ENCODE measurements around the gene TMEM114.

TMEM114 gene

DNA sequence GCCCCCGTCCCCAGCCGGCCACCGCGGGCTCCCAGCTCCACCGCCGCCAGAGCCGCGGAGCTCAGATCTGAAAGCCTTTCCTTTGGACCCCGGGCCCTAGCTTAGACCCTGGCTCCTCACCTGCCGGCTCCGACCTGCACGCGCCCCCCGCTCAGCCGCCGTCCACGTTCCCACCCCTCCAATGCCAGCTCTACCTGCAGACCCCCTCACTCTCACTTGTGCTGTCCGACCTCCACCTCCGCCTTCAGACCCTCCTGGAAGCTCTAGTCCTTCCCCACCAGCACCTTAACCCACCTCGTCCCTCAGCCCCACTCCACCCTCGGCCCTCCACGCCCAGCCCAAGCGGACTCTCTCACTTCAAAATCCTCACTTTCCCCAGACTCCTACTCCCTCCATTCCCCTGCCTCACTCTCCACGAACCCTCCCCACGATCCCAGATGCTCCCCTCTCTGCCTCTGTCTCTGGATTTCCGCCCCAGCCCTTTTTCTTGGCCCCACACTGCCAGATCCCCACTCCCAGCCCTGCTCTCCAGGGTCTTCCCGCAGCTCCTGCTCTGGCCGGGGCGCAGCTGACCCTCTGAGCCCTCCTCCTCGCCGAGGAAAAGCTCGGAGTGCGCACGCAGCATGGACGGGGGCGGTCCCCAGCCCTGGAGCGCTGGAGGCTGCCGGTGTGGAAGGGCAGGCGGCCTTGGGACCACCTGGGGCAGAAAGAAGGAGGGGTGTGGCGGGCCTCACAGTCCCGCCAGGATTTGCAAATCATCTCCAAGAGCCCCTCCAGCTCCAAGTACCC lies at the start of gene TMEM114:
TMEM114 (minus strand) TSS at position 612 of the 789 bp plus-strand sequence. CDS start 673 bp downstream, outside the sequence.
- DNase-seq: no peak

DNA sequence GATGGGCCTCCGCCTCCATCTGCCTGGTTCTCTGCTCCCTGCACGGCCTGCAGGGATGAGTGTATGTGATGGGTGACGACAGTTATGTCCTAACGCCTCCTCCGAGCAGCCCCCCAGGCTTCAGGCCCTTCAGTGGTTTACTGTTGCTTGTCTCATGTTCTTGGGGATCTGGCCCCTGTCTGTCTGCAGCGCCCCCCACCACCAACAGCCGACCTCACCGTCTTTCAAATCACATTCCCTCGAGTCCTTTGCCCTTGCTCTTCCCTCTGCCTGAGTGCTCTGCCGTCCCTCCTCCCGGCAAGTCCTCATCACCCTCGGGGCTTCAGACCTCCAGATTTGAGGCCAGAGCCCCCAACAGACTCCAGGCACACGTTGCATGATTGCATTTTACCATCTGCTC lies 49.4 kb upstream of the TMEM114 start:
- no peak for DNase-seq

DNA sequence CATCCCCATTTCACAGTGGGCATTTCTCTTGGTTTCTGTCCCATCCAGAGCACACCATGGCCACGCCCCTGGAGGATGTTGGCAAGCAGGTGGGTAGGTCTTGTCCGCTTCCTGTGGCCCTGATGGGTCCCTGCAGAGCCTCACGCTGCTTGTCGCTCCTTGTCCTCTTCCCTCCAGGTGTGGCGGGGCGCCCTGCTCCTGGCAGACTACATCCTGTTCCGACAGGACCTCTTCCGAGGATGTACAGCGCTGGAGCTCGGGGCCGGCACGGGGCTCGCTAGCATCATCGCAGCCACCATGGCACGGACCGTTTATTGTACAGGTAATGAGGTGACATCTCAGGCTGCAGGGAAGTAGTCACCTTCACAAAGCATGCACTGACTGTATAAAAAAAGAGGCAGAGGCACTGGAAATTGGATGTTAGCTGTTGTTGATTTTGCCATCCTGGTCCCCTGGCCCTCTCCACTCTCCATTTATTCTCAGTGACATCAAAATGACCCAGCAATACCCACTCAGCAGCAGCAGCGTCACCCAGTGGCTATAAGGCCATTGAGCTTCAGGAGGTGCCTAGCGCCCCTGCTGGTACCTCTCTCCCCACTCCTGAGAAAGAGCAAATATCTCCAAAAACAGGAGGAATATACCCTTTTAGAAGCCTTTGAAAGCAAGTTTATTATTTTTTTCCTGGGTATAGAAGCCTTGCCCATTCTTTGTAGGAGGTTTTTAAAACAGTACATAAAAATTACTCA lies 44.9 kb upstream of the TMEM114 start:
- peak in 1 of 56 donors; percentile 6 for DNase-seq

DNA sequence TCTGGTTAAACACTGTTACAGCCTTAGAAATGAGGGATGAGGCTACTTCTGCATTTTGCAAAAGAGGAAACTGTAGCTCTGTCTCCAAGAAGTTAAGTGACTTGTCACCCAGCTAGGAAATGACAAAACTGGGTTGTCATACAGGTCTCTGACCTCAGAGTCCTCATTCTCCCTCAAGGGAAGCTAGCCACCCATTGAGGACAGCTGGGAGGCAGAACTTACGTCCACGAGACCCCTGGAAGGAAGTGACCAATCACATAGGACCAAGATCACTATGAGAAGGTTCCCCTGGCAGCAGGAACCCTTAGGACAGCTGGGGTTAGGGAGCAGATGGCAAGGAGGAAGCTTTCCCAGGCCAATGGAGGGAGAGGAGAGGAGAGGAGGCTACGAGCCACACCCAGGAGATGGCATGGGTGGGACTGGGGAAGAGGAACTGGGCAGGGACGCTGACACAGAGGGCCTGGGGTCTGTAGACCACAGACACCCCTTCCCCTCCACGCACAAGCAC lies 42.4 kb upstream of the TMEM114 start:
- DNase-seq: peak in 1 of 56 donors; percentile 3

DNA sequence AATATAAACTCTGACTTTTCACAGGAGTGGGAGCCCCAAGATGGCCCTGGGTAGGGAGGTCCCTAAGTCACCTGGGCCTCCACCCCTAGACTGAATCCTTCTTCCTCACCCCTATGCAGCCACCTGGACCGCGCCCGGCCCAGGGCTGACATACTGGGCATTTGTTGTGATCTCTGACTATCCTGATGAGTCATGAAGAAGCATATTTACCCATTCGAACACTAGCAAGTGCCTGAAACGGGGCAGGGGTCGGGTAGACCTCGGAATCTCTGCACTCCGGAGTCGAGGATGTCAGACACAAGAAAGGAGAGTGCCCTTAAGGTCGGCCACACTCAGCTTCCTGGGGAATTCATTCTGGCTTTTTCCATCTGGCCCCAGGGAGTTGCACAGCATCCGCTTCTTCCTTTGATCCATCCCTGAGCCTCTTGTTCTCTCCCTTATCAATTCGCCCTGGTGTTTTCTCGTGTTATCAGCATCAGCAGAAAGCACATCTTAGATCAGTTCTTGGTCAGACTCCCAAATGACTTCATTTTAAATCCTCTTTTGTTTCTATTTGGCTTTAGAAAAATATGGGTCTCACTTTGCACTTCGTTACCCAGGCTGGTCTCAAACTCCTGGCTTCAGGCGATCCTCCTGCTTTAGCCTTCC lies 41.6 kb upstream of the TMEM114 start:
- DNase-seq: no peak

DNA sequence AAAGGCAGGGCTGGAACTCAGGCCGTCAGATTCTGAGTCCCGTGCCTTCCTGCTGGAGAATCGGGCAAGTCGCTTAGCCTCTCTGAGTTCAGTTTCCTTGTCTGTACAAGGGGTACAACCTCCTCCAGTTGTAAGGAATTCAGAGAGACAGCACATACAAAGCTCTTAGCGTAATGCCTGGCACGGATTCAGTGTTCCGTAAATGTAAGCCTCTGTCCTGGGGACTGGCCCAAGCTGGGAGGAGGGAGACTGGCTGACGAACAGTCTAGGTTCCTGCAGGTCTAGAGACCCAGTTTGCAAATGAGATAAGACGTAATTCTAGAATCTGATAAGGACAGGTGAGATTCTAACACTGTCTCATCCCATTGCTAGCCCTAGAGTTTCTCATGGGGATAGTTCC lies 41.1 kb upstream of the TMEM114 start:
- no peak for DNase-seq

DNA sequence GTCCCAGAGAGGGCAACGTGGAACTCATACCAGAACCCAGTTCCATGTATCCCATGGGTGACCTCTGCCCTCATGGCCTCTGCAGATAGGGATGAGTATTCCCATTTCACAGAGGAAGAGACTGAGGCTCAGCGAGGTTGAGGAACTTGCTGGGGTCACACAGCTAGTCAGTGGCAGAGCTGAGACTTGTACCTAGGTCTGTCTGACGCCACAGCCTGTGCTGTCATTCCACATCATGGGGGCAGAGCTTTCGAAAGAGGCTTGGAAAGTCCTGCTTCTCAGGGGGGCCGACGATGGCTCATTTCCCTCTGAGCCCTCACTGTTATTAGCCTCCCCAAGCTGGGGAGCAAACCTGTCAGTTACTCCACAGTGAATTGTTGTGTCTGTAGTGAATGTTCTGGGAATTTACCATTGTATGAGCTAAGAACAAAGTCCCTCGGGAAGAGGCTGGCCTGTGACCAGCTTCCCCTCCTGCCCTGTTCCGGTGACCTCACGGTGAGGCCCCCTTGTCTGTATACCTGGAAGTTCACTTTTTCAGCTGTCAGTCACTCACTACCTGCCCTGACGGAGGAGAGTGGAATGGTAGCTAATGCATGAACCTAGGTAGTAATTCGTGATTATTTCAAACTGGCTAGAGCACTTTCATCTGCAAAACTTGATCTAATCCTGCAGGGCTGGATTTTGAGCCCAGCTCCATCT lies 40.1 kb upstream of the TMEM114 start:
- no peak for DNase-seq

DNA sequence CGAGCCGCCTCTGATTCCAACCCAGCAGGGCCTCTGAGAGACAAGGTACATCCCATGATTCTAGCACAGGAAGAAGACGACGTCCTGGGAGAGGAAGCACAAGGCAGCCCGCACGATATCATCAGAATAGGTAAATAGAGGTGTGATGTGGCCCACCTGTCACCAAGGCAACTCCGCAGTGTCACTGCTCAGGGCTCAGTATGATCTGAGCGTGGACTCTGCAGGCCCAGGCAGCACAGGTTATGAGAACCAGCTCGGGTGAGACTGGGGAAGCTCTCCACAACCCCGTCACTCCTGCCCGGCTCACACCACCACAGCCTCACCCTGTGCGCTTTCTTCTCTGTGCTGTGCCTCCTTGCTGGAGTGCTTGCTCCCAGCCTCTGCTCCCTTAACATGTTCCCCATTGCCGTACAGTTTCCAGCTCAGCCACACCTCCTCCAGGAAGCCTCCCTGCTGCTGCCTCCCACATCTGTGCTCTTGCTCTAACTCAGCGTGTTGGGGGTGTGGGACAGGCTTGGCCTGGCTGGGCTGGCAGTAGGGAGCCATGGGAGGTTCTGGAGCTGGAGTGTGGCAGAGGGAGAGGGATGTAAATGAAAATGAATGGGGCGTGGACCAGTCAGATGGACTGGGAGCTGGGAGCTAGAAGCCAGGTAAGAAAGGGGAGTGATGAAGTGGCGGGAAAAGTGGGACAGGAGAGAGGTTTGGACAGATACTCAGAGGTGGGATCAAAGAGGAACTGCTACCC lies 38.8 kb upstream of the TMEM114 start:
- DNase-seq: no peak

DNA sequence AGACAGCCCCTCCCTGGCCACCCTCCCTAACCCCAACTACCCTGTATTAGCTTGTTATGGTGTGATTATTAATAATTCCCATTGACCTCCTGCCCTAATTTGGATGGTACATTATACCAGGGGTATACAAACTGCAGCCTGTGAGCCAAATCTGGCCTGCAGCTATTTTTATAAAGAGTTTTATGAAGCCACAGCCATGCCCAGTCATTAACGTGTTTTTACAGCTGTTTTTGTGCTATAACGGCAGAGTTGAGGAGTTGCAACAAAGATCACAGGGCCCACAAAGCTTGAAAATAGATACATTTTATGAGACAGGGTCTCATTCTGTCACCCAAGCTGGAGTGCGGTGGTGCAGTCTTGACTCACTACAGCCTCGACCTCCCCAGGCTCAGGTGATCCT lies 37.1 kb upstream of the TMEM114 start:
- DNase-seq: no peak

DNA sequence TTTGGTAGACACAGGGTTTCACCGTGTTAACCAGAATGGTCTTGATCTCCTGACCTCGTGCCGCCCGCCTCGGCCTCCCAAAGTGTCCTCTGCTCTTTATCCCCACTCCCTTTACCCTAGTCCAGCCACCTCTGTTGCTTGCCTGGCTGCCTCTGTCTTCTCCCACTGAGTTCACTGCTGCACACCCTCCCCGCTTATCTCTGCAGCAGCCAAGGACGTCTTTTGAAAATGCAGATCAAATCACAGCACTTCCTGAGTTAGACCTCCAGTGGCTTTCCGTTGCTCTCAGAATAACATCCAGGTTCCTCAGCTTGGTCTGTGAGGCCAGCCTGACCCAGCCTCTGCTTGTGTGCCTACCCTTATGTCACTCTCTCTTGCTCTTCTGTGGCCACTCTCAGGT lies 36.6 kb upstream of the TMEM114 start:
- no peak for DNase-seq

DNA sequence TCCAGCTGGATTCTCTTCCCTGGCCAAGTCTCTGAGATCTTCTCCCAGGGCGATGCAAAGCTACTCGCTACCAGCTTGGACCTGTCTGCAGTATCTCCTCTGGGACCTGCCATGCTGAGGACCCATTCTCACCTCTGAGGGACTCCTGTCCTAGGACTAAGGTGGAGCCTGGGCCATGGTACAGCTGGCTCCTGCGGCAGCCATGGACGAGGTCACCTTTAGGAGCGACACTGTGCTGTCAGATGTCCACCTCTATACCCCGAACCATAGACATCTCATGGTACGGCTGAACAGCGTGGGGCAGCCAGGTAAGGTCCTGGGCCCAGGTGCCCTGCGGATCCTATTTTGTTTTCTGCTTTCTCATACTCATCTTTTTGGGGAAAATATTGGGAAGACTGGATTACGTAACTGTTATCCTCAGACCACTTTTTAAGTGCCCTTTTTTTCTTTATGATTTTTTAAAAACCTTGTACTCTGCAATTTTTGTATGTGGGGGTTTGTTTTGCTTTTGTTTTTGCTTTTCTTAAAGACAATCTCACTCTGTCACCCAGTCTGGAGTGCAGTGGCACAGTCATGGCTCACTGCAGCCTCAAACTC lies 35.3 kb upstream of the TMEM114 start:
- DNase-seq: no peak

DNA sequence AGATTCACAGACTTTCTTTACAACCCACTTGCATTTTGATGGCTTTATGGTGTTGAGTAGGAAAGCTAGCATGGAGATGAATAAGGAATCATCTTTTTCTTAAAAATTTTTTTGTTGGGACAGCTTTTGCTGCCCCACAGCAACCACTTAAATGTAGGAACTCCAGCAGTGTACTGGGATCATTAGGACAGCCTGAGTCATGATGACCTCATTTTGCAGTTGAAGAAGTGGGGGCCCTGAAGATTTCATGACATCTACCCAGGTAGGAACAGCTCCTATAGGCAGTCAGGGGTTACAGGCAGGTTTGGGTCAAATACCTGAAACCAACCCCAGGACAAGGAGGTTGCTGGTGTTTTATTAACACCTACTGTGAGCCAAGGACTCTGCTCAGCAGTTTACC lies 33.3 kb upstream of the TMEM114 start:
- DNase-seq: no peak

DNA sequence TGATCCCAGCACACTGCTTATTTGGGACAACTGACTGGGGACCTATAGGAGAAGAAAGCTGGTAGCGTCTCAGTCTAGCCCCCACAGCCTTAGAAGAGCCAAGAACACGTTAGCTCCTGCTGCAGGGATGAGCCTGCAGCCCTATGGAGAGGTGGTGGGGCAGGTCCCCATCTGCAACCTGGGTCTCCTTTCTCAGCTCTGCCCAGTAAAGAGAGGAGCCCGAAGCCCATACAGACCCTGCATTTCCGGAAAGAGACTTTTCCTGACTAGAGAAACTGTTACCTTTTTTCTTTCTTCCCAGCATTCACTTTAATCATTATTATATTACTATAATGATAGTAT lies 32.0 kb upstream of the TMEM114 start:
- no peak for DNase-seq

DNA sequence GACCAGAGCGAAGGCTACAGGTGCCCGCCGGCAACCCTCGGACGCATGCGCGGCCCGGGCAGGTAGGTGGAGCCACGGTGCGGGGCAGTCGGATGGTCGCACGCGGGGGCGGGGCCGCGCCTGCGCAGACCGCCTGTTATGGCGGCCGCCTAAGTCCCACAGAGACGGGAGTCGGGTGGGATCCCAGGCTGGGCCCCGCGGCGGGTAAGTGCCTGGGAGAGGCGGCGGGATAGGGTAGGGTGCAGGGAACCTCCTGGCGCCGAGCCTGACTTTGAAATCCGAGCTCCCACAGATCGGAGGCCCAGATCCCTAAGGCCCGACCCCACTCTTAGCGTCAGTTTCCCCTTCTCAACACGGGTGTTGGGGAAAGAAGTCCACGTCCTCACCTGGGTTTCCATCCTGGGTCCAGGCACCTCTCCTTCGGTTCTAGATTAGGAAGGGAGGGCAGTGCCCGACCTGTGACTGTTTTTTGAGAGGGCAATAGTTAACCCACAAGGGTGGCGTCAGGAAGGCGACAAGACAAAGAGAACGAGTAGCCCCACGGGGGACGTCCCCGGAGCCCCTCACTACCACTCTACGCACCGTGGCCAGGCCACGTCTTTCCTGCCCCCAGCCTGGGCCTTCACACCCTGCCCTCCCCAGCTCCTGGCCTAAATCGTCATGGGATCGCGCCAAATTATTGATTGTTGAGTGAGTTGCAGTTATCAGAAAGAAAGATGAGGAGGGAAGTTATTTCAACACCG lies 31.4 kb upstream of the TMEM114 start, which contains the start of gene METTL22:
METTL22 (plus strand) TSS at position 127 of the 743 bp plus-strand sequence. CDS start 3,968 bp downstream, outside the sequence.
- peak; percentile 20 to 92 (median 76) for DNase-seq

DNA sequence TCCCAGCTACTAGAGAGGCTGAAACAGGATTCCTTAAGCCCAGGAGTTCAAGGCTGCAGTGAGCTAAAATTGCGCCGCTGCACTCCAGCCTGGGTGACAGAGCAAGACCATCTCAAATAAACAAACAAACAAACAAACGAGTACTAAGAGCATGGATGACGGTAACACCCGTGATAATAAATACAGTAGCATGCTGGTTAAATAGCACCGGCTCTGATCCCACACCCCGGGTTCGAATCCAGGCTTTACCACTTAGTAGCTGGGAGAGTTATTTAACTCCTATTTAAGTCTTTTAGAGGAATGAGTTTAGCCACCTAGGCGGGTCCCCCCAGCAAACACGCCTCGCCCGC lies 30.9 kb upstream of the TMEM114 start:
- no peak for DNase-seq

DNA sequence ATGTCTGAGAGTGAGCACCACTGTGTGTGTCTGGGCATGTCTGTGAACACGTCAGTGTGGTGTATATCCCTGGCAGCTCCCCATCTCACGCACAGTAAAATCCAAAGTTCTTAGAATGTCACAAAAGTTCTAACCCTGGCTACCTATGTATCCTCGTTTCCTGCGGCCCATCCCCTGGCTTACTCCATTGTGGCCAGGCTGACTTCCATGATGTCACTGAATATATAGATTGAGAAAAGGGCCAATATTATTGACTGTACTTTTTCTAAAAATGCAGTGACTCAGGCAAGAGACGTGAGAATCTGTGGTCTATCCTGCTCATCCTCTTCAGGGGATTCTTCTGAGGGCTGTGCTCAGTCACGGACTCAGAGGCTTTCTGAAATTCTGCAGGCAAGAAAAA lies 30.2 kb upstream of the TMEM114 start:
- no peak for DNase-seq

DNA sequence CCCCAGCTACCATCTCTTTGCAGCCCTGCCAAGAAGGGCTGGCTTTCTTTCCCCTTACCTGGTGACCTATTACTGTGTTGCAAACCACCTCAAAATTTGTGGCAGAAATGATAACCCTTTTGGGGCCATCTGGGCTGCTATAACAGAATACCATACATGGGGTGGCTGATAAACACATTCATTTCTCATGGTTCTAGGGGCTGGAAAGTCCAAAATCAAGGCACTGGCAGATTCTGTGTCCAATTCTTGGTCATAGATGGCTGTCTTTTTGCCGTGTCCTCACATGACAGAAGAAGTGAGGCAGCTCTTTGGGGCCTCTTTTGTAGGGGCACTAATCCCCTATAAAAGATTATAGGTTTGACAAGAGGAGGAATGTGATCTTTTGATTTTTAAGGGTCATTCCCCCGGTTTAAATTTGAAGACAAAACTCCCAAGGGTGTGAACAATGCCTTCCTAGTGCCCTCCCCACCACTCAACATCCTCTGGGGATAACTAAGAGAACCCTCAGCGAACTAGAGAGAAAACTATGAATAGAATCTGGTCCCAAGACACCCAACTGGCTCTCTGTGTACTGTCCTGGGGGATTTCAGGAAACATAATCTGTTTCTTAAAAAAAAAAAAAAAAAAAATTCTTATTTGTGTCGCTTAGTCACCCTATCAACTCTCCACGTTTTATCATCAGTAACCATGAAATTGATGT lies 29.5 kb upstream of the TMEM114 start:
- DNase-seq: no peak

DNA sequence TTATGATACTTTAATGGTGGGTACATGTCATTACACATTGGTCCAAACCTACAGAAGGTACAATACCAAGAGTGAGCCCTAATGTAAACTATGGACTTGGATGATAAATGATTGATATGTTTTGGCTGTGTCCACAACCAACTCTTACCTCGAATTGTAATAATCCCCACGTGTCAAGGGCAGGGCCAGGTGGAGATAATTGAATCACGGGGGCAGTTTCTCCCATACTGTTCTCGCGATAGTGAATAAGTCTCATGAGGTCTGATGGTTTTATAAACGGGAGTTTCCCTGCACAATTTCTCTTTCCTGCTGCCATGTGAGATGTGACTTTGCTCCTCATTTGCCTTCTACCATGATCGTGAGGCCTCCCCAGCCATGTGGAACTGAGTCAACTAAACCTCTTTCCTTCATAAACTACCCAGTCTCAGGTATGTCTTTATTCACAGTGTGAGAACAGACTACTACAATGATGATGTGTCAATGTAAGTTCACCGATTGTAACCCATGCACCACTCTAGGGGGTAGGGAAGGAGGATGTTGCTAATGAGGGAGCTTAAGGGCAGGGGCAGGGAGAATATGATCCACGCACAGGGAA lies 24.2 kb upstream of the TMEM114 start:
- no peak for DNase-seq
